OCI-LY1 (cell line): ENCODE data around the gene TMEM244.

ENCODE experiments used
- H2AFZ ChIP-seq: fragments of 200-600 bp; sonication (generic), shearing (Covaris generic); 2 replicates; pipeline ENCODE4 v1.6.0; 2014; ENCODE audit warnings: antibody characterized with exemption, mild to moderate bottlenecking, low read length
- H3F3A ChIP-seq: fragments of 200-600 bp; sonication (generic), shearing (Covaris generic); 2 replicates; pipeline ENCODE4 v1.6.0; 2014; ENCODE audit warnings: mild to moderate bottlenecking, antibody characterized with exemption, low read length, moderate library complexity; ENCODE audit not compliant: insufficient read depth
- H3K27ac ChIP-seq: fragments of 200-600 bp; sonication (generic); 2 replicates; pipeline ENCODE4 v1.5.1; 2014; ENCODE audit warnings: low read length, mixed run types, mild to moderate bottlenecking, low read depth; ENCODE audit not compliant: poor library complexity, severe bottlenecking
- H3K27me3 ChIP-seq: fragments of 200-600 bp; sonication (generic); 2 replicates; pipeline ENCODE4 v1.6.0; 2014; ENCODE audit warnings: antibody characterized with exemption, mild to moderate bottlenecking, low read length, moderate library complexity; ENCODE audit not compliant: insufficient read depth
- H3K36me3 ChIP-seq: fragments of 200-600 bp; sonication (generic); 2 replicates; pipeline ENCODE4 v1.6.1; 2014; ENCODE audit warnings: mild to moderate bottlenecking, antibody characterized with exemption, low read length, moderate library complexity, mixed read lengths; ENCODE audit not compliant: insufficient read depth
- H3K4me1 ChIP-seq: fragments of 200-600 bp; sonication (generic); 2 replicates; pipeline ENCODE4 v1.5.1; 2014; ENCODE audit warnings: mild to moderate bottlenecking, low read length, moderate library complexity; ENCODE audit not compliant: insufficient read depth, severe bottlenecking
- H3K4me2 ChIP-seq: fragments of 200-600 bp; sonication (generic), shearing (Covaris generic); 2 replicates; pipeline ENCODE4 v1.6.1; 2014; ENCODE audit warnings: low read length
- H3K4me3 ChIP-seq: fragments of 200-600 bp; sonication (generic); 2 replicates; pipeline ENCODE4 v1.5.1; 2014; ENCODE audit warnings: low read length, low read depth, mild to moderate bottlenecking, mixed read lengths; ENCODE audit not compliant: poor library complexity, severe bottlenecking
- H3K79me2 ChIP-seq: fragments of 200-600 bp; shearing (Covaris generic); 2 replicates; pipeline ENCODE4 v1.6.1; 2016; ENCODE audit warnings: mixed run types, low read length, mixed read lengths; ENCODE audit not compliant: insufficient read depth
- H3K9ac ChIP-seq: fragments of 200-600 bp; sonication (generic), shearing (Covaris generic); 2 replicates; pipeline ENCODE4 v1.6.1; 2014; ENCODE audit warnings: mild to moderate bottlenecking, low read length, mixed read lengths
- H3K9me2 ChIP-seq: fragments of 200-600 bp; sonication (generic), shearing (Covaris generic); 2 replicates; pipeline ENCODE4 v1.6.1; 2014; ENCODE audit warnings: low read depth, mild to moderate bottlenecking, low read length, mixed read lengths
- H3K9me3 ChIP-seq: fragments of 200-600 bp; shearing (Covaris generic); 2 replicates; pipeline ENCODE4 v1.6.1; 2014; ENCODE audit warnings: low read length, mixed read lengths
- H4K20me1 ChIP-seq: fragments of 200-600 bp; sonication (generic), shearing (Covaris generic); 2 replicates; pipeline ENCODE4 v1.6.0; 2016; ENCODE audit warnings: mild to moderate bottlenecking, low read length; ENCODE audit not compliant: insufficient read depth
- EZH2 ChIP-seq: fragments of 200-600 bp; sonication (generic), shearing (Covaris generic); IDR thresholded peaks from 2 replicates; pipeline ENCODE4 v1.8.0; 2017; ENCODE audit warnings: borderline replicate concordance, mixed run types, mild to moderate bottlenecking, antibody characterized with exemption, low read length, moderate library complexity, mixed read lengths
- TF ChIP-seq, protein P1 (sequence below): fragments of 200-600 bp; sonication (generic), shearing (Covaris generic); IDR thresholded peaks from 2 replicates; pipeline ENCODE4 v1.5.1; 2017; ENCODE audit warnings: mild to moderate bottlenecking, antibody characterized with exemption, low read length, moderate library complexity, mixed read lengths

The TMEM244 gene

DNA sequence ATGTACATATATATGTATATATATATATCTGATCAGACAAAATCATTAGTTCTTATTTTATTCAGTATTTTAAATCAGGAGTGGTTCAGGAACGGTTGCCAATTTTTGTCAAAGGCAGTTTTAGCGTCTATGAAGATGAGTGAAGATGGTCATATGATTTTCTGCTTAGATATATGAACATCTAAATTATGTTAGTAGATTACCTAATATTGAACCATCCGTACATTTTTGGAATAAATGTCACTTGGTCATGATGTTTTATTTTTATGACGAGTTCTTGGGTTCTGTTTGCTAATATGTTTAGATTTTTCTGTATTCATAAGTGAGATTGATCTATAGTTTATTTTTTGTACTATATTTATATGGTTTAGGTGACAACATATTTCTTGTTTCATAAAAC is 3.3 kb downstream of the TMEM244 start:
- Histone ChIP-seq H4K20me1 (no peaks in the 10 kb centered on the region), H3K36me3 (no peaks in the 10 kb centered on the region), H3K79me2 (no peaks in the 10 kb centered on the region), H3K9ac (no peak overlapping the region), H3K4me3 (no peak overlapping the region), H3K27ac (no peak overlapping the region), H3K9me2 (no peaks in the 10 kb centered on the region), H3K4me2 (no peak overlapping the region), H3K9me3 (no peaks in the 10 kb centered on the region), H3F3A (no peaks in the 10 kb centered on the region), H3K27me3 (no peaks in the 10 kb centered on the region), H2AFZ (no peak overlapping the region), H3K4me1 (no peaks in the 10 kb centered on the region)
- TF ChIP-seq EZH2 = no peak
- TF ChIP-seq, protein P1, sequence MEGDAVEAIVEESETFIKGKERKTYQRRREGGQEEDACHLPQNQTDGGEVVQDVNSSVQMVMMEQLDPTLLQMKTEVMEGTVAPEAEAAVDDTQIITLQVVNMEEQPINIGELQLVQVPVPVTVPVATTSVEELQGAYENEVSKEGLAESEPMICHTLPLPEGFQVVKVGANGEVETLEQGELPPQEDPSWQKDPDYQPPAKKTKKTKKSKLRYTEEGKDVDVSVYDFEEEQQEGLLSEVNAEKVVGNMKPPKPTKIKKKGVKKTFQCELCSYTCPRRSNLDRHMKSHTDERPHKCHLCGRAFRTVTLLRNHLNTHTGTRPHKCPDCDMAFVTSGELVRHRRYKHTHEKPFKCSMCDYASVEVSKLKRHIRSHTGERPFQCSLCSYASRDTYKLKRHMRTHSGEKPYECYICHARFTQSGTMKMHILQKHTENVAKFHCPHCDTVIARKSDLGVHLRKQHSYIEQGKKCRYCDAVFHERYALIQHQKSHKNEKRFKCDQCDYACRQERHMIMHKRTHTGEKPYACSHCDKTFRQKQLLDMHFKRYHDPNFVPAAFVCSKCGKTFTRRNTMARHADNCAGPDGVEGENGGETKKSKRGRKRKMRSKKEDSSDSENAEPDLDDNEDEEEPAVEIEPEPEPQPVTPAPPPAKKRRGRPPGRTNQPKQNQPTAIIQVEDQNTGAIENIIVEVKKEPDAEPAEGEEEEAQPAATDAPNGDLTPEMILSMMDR = no peak

DNA sequence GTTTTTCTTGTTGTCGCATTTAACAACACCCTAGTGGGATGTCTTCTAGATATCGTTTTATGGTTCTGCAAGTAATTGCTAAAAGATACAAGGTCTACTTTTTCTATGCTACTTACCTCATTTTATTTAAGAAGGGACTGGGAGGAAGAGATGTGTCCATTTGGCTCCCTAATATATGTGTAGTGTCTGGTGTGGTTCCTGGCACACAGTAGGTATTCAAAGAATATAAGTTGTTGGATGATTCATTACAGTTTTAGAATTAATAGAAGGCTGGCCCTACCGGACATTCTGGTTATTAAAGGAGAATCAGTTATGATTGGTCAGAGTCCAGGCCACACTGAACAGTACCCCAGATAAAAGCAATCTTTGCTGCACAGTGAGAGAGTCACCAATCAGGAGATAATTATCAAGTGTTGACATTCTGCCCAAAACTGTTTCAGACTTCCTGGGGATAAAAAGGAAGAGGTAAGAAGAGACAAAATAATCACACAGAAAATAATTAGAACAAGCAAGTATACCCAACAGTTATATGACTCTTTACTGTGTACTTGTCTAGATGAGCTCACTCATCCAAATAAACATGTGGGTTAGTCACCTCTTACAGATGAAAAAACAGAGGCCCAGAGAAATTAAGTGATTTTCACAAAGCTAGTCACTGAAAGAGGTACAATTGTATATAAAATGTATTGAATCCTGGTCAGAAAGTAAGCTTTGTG is 7.0 kb downstream of the TMEM244 start:
- no peak for TF ChIP-seq EZH2
- TF ChIP-seq, protein P1 = no peak
- Histone ChIP-seq H3K4me1 (no peaks in the 10 kb centered on the region), H4K20me1 (no peaks in the 10 kb centered on the region), H3K4me3 (no peak overlapping the region), H3K79me2 (no peaks in the 10 kb centered on the region), H3K27ac (no peak overlapping the region), H3K9ac (no peak overlapping the region), H2AFZ (no peak overlapping the region), H3K9me2 (no peaks in the 10 kb centered on the region), H3K4me2 (no peak overlapping the region), H3K27me3 (no peaks in the 10 kb centered on the region), H3K36me3 (no peaks in the 10 kb centered on the region), H3K9me3 (no peaks in the 10 kb centered on the region), H3F3A (no peaks in the 10 kb centered on the region)

DNA sequence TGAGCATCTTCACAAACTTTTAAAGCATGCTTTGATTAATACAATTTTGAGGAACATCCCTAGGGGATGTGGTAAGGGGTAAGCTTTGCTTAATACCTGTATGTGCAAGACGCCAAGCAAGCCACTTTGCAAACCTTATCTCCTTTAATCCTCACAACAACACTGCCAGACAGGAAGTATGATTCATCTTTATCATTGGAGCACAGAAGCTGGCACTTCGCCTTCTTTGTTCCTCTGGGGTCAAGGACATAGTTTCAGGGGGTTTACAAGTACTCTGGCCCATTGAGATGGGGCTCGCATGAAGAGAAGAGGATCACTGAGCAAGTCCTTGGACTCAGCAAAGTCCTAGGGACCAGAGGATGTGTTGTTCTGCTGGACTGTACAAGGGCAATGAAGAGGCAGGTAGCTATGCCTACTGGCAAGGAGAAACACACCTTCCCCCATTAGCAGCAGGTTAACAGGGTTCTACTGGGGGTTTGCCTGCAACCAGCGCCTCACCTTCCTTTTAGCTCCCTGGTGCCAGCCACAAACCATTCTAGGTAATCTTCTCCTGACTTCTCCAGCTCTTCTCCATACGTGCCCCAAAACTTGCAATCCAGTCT is 8.8 kb downstream of the TMEM244 start:
- no peak overlapping the region for H3K9ac ChIP-seq

More for the DNA sequence above, 8.8 kb downstream of the TMEM244 start:
- Histone ChIP-seq H3K4me3 (no peak overlapping the region), H3K9me2 (no peaks in the 10 kb centered on the region), H3K79me2 (no peaks in the 10 kb centered on the region), H3K9me3 (no peaks in the 10 kb centered on the region), H3K4me1 (no peaks in the 10 kb centered on the region), H2AFZ (no peak overlapping the region), H3K27ac (no peak overlapping the region), H3F3A (no peaks in the 10 kb centered on the region), H4K20me1 (no peaks in the 10 kb centered on the region), H3K27me3 (no peaks in the 10 kb centered on the region), H3K4me2 (no peak overlapping the region), H3K36me3 (no peaks in the 10 kb centered on the region)
- no peak for TF ChIP-seq EZH2
- TF ChIP-seq, protein P1 = no peak
